ENCODE data around the gene SLAMF9. TPM values are rescaled to one million over a fixed set of nuclear protein-coding genes. Genes with fewer than 3 reads are reported as not detected.
A peak's percentile ranks its signal among the peaks of the same experiment; 100 is the strongest.

SLAMF9 gene
- total and polyA plus RNA-seq, 8 donors = not detected

DNA sequence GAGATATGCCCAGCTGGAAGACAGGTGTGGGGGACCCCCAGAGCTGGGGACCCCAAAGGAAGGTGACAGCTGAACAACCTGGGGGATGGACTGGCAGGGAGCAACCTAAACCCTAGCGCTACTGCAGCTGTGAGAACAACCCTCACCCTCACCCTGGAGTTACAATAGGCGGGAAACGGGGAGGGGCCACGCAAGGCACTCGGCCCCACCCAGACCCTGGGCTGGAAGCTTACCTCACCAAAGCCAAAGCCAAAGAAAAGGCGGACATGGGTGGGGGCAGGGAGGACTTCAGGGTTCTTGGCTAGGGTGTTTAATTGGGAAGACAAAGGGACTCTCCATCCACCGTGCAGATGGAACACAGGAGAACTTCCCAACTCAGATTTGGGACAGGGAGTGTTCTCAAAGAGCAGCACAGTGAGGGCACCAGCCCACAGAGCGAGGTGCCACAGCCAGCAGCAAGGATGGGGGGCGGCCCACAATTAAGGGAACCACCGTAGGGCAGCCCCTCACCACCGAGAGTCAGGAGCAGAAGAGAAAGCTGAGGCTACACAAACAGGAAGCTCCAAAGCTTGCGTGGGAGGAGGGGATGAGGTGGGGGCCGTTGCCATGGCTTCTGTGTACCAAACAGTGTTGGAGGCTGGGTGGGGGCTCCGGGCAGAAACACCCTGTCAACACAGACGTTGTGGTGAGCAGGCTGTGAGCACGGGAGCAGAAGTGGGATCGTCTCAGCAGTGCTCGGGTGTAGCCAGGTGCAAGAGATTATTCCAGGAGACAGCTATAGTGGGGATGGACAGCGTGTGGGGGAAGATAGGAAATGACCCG lies 30.6 kb downstream of the SLAMF9 start:
- peak; percentile 62 for ATAC-seq
- TF ChIP-seq, protein P1, sequence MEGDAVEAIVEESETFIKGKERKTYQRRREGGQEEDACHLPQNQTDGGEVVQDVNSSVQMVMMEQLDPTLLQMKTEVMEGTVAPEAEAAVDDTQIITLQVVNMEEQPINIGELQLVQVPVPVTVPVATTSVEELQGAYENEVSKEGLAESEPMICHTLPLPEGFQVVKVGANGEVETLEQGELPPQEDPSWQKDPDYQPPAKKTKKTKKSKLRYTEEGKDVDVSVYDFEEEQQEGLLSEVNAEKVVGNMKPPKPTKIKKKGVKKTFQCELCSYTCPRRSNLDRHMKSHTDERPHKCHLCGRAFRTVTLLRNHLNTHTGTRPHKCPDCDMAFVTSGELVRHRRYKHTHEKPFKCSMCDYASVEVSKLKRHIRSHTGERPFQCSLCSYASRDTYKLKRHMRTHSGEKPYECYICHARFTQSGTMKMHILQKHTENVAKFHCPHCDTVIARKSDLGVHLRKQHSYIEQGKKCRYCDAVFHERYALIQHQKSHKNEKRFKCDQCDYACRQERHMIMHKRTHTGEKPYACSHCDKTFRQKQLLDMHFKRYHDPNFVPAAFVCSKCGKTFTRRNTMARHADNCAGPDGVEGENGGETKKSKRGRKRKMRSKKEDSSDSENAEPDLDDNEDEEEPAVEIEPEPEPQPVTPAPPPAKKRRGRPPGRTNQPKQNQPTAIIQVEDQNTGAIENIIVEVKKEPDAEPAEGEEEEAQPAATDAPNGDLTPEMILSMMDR (IDR thresholded peaks at IDR 0.05) = no peak
- Histone ChIP-seq H3K27ac (peak overlapping the region; percentile 98), H3K27me3 (no peaks in the 10 kb centered on the region), H3K36me3 (peaks cover 8 to 28% of the 10 kb centered on the region in 2 donors), H3K4me3 (peak overlapping the region; percentile 82 to 92), H3K4me1 (peaks cover 27 to 65% of the 10 kb centered on the region in 2 donors), H3K9me3 (no peaks in the 10 kb centered on the region)
- intact Hi-C loops (cut with DNase I) = no loop called here
- peak; percentile 88 to 93 (median 92) for DNase-seq

DNA sequence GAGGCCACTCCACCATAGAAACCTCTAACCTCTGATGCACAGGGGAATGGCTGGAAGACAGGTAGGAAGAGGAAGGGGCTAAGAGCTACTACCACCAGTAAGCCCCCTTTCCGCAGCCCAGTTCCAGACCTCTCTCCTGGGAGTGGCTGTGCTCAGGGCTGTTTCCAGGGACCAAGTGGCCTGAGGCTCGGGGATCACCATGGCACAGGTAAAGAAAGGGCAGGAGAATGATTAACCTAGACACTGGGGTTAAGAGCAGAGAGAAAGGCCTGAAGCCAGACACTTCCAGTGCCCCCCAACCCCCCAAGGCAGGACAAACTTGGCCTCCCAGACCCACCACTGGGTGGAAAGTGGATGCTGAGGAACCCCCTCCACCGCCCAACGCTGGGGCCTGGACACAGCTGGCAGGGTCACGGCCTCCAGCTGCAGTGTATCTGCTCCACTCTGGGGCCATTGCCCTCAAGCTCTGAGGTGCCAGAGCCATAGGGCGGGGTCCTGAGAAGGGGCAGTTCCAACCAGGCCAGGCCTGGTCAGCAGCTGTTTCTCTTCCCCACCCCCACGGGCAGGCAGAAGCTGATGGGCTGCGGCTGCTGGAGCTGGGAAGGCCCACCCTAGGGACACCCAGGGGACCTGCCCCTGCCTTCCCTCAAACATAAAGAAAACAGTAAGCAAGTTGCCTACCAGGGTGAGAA lies 31.4 kb downstream of the SLAMF9 start:
- peaks cover 8 to 35% of the 10 kb centered on the region in 2 donors for H3K36me3 ChIP-seq
- ATAC-seq (peak; percentile 8), DNase-seq (peak in 3 of 4 donors; percentile 72 to 97 (median 96))
- peak overlapping the region; percentile 82 to 92 for H3K4me3 ChIP-seq
- no peaks in the 10 kb centered on the region for H3K27me3 ChIP-seq
- H3K9me3 ChIP-seq = no peaks in the 10 kb centered on the region
- peak overlapping the region; percentile 98 for H3K27ac ChIP-seq
- TF ChIP-seq, protein P1 (IDR thresholded peaks at IDR 0.05) = no peak
- intact Hi-C loops (cut with DNase I) = no loop called here
- peaks cover 31 to 73% of the 10 kb centered on the region in 2 donors for H3K4me1 ChIP-seq

DNA sequence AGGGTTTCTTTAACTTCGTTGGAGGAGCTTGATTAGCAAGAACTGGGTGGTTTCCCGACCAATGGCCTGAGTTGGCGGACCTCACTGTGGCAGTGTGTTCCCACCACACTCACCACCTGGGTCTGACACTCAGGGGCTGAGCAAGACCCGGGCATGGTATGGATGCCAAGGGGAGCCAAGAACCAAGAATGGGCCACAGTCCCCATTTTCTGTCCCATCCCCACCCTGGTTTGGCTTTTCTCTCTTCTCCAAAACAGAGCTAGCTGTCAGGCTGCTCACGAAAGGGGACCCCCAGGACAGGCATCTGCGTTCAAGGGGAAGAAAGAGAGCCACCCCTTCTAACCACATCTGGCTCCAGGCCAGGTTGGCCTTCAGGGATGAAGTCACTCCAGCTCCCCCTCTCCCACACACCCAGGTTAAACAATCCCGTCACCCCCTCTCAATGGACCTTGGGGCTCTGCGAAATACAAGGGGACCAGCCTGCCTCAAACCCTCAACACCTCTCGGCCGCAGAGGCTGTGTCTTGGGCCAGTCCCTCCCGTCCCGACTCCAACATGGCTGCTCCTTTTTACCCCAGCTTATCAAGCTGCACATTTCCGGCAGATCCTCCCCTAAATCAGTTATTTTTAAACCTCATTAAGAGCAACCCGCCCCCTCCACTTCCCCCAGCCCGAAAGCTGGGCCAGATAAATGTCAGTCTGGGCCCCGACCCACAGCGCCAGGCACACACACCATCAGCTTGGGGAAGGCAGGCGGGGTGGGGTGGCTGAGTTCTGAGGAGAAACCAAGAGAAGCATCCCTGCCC lies 32.1 kb downstream of the SLAMF9 start:
- Histone ChIP-seq H3K4me3 (peak overlapping the region; percentile 82 to 92), H3K27ac (peak overlapping the region; percentile 98), H3K36me3 (peaks cover 8 to 43% of the 10 kb centered on the region in 2 donors), H3K27me3 (no peaks in the 10 kb centered on the region), H3K9me3 (no peaks in the 10 kb centered on the region), H3K4me1 (peaks cover 33 to 81% of the 10 kb centered on the region in 2 donors)
- TF ChIP-seq, protein P1 (IDR thresholded peaks at IDR 0.05) = no peak
- ATAC-seq (no peak), DNase-seq (peak in 3 of 4 donors; percentile 48 to 88 (median 82))
- intact Hi-C loops (cut with DNase I) = no loop called here

DNA sequence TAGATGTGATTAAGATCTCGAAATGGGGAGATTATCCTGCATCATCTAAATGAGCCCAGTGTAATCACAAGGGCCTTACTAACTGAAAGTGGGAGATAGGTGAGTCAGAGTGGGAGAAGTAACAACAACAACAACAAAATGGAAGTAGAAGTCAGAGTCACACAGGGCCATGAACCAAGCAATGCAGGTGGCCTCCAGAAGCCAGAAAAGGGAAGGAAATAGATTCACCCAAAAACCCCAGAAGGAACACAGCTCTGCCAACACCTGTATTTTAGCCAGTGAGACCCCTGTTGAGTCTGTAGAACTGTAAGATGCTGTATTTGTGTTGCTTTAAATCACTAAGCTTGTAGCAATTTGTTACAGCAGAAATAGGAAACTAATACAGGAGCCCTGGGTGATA lies 32.8 kb downstream of the SLAMF9 start:
- TF ChIP-seq, protein P1 (IDR thresholded peaks at IDR 0.05) = no peak
- DNase-seq (no peak), ATAC-seq (no peak)
- no peaks in the 10 kb centered on the region for H3K27me3 ChIP-seq
- no peaks in the 10 kb centered on the region for H3K9me3 ChIP-seq
- peaks cover 33 to 84% of the 10 kb centered on the region in 2 donors for H3K4me1 ChIP-seq
- peaks cover 8 to 49% of the 10 kb centered on the region in 2 donors for H3K36me3 ChIP-seq
- peak overlapping the region; percentile 98 for H3K27ac ChIP-seq
- intact Hi-C loops (cut with DNase I) = no loop called here
- peak overlapping the region in 1 of 2 donors; percentile 82 for H3K4me3 ChIP-seq
